Suprapubic skin (tissue), 4 donors: ENCODE measurements around the gene RAB12. TPM values are rescaled to one million over a fixed set of nuclear protein-coding genes. Genes with fewer than 3 reads are reported as not detected.

Experiments
- DNase-seq, 2 donors: peaks; one replicate each; pipeline ENCODE4 v3.0.0-alpha.2; 2019; ENCODE audit warnings: low spot score in 2 of 2
- H3K27ac ChIP-seq: fragments of 200-600 bp; sonication (generic); one replicate; pipeline ENCODE4 v1.5.1; 2019
- H3K27me3 ChIP-seq: fragments of 200-600 bp; sonication (generic); one replicate; pipeline ENCODE4 v1.5.1; 2019
- H3K36me3 ChIP-seq: fragments of 200-600 bp; sonication (generic); one replicate; pipeline ENCODE4 v1.5.1; 2019
- H3K4me1 ChIP-seq: fragments of 200-600 bp; sonication (generic); one replicate; pipeline ENCODE4 v1.5.1; 2019
- H3K4me3 ChIP-seq: fragments of 200-600 bp; sonication (generic); one replicate; pipeline ENCODE4 v1.5.1; 2019; ENCODE audit warnings: mild to moderate bottlenecking
- H3K9me3 ChIP-seq: fragments of 200-600 bp; sonication (generic); one replicate; pipeline ENCODE4 v1.5.1; 2019
- EP300 ChIP-seq: sonication (generic); formaldehyde crosslinking; IDR thresholded peaks from one replicate; pipeline ENCODE4 v1.6.1; 2017; ENCODE audit warnings: antibody characterized with exemption
- POLR2A ChIP-seq, 2 donors: fragments of 450-650 bp; IDR thresholded peaks; one replicate each; pipeline ENCODE4 v1.6.1; 2017; ENCODE audit warnings: antibody characterized with exemption in 2 of 2, mild to moderate bottlenecking in 2 of 2, moderate library complexity in 2 of 2
- POLR2AphosphoS5 ChIP-seq, 3 donors: sonication (generic); formaldehyde crosslinking; IDR thresholded peaks; one replicate each; pipeline ENCODE4 v1.6.1; 2017; ENCODE audit warnings: antibody characterized with exemption in 3 of 3
- WGBS: methylation state at CpG from one replicate; pipeline ENCODE4 v1.1.5; 2018; 5-methylcytosine and 5-hydroxymethylcytosine counted together
- total RNA-seq, 4 donors: library from RNA; depleted of rRNA; stranded (reverse); fragments of >200 nt; gene quantifications; one replicate each; pipeline ENCODE4 v1.1.0, GENCODE V29; 2016
- TF ChIP-seq, protein P1 (sequence below), 2 donors: fragments of 200-600 bp in 1 of 2; fragments of 450-650 bp in 1 of 2; sonication (generic) in 1 of 2; IDR thresholded peaks; one replicate each; pipeline ENCODE4 v1.5.1; 2016 to 2019; ENCODE audit warnings: antibody characterized with exemption in 2 of 2, mild to moderate bottlenecking in 1 of 2, moderate library complexity in 1 of 2

Gene RAB12
- total RNA-seq, 4 donors from 2014 or later: 48.1 to 64.4 (median 48.7) TPM

DNA sequence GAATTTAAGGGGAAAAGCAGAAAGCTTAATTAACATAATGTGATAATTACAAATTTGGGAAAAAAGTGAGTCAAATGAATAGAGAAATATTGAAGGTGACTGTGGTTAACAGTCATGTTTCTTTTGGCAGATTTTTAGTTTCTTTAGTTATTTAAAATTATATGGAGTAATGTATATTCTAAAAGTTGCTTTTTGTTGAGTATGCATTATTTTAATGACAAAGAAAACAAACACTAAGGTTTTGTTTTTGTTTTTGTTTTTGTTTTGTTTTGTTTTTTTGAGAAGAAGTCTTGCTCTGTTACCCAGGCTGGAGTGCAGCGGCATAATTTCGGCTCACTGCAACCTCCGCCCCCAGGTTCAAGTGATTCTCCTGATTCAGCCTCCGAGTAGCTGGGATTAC, 65.8 kb downstream of the RAB12 start:
- TF ChIP-seq POLR2AphosphoS5 (IDR thresholded peaks at IDR 0.05): no peak
- TF ChIP-seq, protein P1, sequence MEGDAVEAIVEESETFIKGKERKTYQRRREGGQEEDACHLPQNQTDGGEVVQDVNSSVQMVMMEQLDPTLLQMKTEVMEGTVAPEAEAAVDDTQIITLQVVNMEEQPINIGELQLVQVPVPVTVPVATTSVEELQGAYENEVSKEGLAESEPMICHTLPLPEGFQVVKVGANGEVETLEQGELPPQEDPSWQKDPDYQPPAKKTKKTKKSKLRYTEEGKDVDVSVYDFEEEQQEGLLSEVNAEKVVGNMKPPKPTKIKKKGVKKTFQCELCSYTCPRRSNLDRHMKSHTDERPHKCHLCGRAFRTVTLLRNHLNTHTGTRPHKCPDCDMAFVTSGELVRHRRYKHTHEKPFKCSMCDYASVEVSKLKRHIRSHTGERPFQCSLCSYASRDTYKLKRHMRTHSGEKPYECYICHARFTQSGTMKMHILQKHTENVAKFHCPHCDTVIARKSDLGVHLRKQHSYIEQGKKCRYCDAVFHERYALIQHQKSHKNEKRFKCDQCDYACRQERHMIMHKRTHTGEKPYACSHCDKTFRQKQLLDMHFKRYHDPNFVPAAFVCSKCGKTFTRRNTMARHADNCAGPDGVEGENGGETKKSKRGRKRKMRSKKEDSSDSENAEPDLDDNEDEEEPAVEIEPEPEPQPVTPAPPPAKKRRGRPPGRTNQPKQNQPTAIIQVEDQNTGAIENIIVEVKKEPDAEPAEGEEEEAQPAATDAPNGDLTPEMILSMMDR (IDR thresholded peaks at IDR 0.05): no peak
- TF ChIP-seq EP300: no peak
- TF ChIP-seq POLR2A (IDR thresholded peaks at IDR 0.05): no peak
- Histone ChIP-seq H3K4me3 (no peak overlapping the region), H3K27ac (no peak overlapping the region), H3K4me1 (no peaks in the 10 kb centered on the region), H3K9me3 (no peaks in the 10 kb centered on the region), H3K36me3 (no peaks in the 10 kb centered on the region), H3K27me3 (no peaks in the 10 kb centered on the region)
- DNase-seq: no peak
- 73% methylated on average over 4 of the region's 4 CpGs for WGBS

DNA sequence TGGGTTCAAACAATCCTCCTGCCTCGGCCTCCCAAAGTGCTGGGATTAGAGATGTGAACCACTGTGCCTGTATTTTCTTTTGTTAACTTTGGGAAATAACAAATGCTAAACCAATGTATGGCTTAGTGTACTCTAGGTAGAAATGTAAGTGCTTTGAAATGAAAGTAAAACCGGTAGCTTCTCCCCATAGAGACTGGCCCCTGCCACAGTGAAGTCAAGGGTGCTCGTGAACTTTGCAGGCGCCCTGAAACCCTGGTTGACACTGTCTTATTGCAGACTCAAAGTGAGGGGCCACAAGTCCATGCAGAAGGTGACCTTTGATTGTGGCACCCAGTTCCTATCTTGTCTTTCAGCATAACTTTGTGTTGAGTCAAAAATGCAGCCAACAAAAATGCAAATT, 72.0 kb downstream of the RAB12 start:
- no peak for DNase-seq

DNA sequence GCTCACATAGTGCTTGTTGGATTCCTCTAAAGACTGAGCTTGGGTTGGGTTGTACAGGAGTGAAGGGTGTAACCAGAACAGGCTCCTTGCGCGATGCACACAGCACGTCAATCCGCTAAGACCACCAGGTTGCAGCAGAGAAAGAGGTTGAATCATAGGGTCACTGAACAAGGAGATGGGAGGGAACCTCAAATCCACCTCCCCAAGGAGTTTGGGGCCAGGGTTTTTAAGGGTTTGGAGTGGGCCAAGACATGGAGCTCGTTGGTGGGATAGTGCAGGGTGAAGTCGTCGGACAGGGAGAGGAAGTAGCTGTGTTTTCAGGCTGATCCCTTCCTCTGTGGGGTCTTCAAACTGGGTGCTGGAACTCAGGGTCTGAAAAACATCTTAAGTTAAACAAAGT, 75.3 kb downstream of the RAB12 start:
- no peak for DNase-seq
- H3K9me3 ChIP-seq: no peaks in the 10 kb centered on the region
- WGBS: 96% methylated on average over 7 of the region's 7 CpGs
- TF ChIP-seq EP300 (no peak), POLR2A (IDR thresholded peaks at IDR 0.05) (no peak), POLR2AphosphoS5 (IDR thresholded peaks at IDR 0.05) (no peak)
- TF ChIP-seq, protein P1 (IDR thresholded peaks at IDR 0.05): no peak
- H3K27me3 ChIP-seq: no peaks in the 10 kb centered on the region
- no peak overlapping the region for H3K27ac ChIP-seq
- H3K4me1 ChIP-seq: peaks cover 20% of the 10 kb centered on the region
- no peak overlapping the region for H3K4me3 ChIP-seq
- H3K36me3 ChIP-seq: no peaks in the 10 kb centered on the region

More for the DNA sequence above, 72.0 kb downstream of the RAB12 start:
- peaks cover 14% of the 10 kb centered on the region for H3K4me1 ChIP-seq
- TF ChIP-seq EP300 (no peak), POLR2AphosphoS5 (IDR thresholded peaks at IDR 0.05) (no peak), POLR2A (IDR thresholded peaks at IDR 0.05) (no peak)
- TF ChIP-seq, protein P1 (IDR thresholded peaks at IDR 0.05): no peak
- 92% methylated on average over 4 of the region's 4 CpGs for WGBS
- H3K9me3 ChIP-seq: no peaks in the 10 kb centered on the region
- H3K36me3 ChIP-seq: no peaks in the 10 kb centered on the region
- no peaks in the 10 kb centered on the region for H3K27me3 ChIP-seq
- H3K4me3 ChIP-seq: no peak overlapping the region
- H3K27ac ChIP-seq: no peak overlapping the region

DNA sequence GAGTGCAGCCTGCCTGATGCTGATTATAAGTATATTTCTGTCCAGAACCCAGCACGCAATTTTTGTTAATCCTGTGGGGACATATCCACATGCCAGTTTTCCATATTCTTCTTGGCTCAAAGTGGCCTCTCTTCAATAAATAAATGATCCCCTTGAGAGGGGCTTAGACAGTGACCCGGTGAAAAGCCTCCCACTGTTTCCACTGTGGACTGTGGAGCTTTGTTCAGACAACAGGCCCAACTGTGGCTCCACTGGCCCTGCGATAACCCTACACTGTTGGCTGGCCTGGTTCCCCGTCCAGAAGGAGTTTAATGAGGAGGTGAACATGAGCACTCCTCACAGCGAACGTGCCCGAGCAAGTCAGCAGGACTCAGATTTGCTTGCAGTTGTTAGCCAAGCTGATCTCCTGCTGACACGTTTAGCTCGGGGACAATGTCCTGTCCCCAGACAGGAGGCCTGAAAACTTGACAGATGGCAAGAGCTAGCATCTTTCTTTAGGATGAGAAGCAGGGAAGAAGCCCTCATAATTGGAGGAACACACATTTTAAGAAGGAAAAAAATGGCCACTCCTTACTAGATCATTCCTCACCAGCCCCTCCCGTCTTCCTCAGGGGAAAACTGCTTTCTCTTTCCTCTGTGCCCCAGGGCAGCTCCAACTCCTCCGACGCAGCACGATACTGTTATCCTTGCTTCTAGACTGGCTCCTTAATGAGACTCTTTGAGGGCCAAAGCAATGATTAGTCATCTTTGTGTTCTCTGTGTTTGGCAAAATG, 76.1 kb downstream of the RAB12 start:
- H3K4me1 ChIP-seq: peaks cover 20% of the 10 kb centered on the region
- peak overlapping the region; percentile 12 for H3K4me3 ChIP-seq
- no peak for DNase-seq
- WGBS: 25% methylated on average over 13 of the region's 13 CpGs
- H3K27ac ChIP-seq: peak overlapping the region; percentile 56
- H3K27me3 ChIP-seq: no peaks in the 10 kb centered on the region
- no peaks in the 10 kb centered on the region for H3K9me3 ChIP-seq
- H3K36me3 ChIP-seq: no peaks in the 10 kb centered on the region
- TF ChIP-seq, protein P1 (IDR thresholded peaks at IDR 0.05): no peak
- TF ChIP-seq EP300 (no peak), POLR2AphosphoS5 (IDR thresholded peaks at IDR 0.05) (no peak), POLR2A (IDR thresholded peaks at IDR 0.05) (no peak)

DNA sequence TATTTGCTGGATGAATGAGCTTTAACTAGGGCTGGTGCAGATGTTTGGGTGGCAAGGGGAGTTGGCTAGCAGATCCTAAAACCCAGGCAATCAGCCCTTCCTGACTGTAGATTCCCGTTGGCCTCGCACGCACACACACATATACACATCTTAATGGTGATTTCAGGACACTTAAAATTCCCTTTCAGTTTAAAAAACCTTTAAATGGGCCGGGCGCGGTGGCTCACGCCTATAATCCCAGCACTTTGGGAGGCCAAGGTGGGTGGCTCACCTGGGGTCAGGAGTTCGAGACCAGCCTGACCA, 76.6 kb downstream of the RAB12 start:
- no peak for DNase-seq
- no peaks in the 10 kb centered on the region for H3K9me3 ChIP-seq
- no peaks in the 10 kb centered on the region for H3K36me3 ChIP-seq
- peak overlapping the region; percentile 12 for H3K4me3 ChIP-seq
- 40% methylated on average over 8 of the region's 8 CpGs for WGBS
- TF ChIP-seq POLR2A (IDR thresholded peaks at IDR 0.05) (no peak), EP300 (no peak), POLR2AphosphoS5 (IDR thresholded peaks at IDR 0.05) (no peak)
- TF ChIP-seq, protein P1 (IDR thresholded peaks at IDR 0.05): no peak
- H3K27ac ChIP-seq: peak overlapping the region; percentile 56
- H3K4me1 ChIP-seq: peaks cover 20% of the 10 kb centered on the region
- no peaks in the 10 kb centered on the region for H3K27me3 ChIP-seq
